HG03520 (cell line): ENCODE measurements around the gene ATXN2.
"Not testable (repeated sequence)": the region's sequence is repeated elsewhere in the genome, so short reads cannot be mapped to it uniquely, and the experiment has no call there.

Source experiments
- ATAC-seq: cut with Tn5 transposase; IDR thresholded peaks from one replicate; pipeline ENCODE4 v1.9.1; 2021; ENCODE audit warnings: mild to moderate bottlenecking, moderate library complexity; ENCODE audit not compliant: unreplicated experiment

ATXN2 gene

DNA sequence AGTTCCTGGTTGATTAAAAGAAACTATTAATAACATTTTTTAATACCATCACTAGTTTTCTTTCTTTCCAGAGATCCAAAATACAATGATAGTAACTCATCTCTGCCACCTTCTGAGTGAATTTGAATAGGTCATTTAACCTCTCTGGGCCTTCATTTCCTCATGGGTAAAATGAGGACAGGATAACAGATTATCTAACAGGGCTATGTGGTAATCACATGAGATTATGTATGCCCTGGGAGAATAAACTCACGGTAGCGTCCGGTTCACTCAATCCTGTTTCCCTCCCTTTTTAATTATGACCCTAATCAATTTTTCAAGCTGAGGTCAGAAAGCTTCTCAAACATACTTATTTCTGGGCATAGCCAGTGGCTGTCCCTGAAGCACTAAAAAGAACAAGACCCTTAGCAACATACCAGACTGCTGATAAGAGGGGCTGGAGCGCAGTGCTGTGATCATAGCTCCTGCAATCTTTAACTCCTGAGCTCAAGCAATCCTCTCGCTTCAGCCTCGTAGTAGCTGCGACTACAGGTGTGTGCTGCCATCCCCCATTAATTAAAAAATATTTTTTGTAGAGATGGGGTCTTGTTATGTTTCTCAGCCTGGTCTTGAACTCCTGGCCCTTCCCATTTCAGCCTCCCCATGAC lies 24.2 kb downstream of the ATXN2 start:
- ATAC-seq: no peak

DNA sequence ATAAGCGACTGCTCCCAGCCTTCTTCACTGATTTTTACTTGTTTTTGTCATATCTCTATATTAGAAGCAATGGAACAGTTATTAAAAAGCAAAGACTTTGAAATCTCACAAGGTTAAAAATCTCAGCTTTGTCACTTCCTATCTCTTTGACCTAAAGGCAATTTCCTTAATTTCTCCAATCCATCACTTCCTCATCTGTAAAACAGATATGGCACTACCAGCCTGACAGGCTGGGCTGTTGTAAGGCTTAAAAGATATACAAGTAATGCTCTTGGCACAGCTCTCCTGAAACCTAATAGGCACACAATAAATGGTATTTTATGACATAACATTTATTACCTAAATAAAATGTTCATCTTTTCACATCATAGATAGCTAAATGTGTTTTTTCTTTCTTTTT lies 25.6 kb downstream of the ATXN2 start:
- no peak for ATAC-seq

GRCh38 chr12:111570084-111570961 lies 28.8 kb downstream of the ATXN2 start:
- no peak for ATAC-seq

- no peak for ATAC-seq
Observed at GRCh38 chr12:111569363-111570083, 29.6 kb downstream of the ATXN2 start.

- ATAC-seq: not testable (repeated sequence)
Observed at GRCh38 chr12:111560844-111561243, 38.3 kb downstream of the ATXN2 start.

- no peak for ATAC-seq
Observed at GRCh38 chr12:111558107-111558376, 41.1 kb downstream of the ATXN2 start.

- no peak for ATAC-seq
Observed at GRCh38 chr12:111557271-111558106, 41.6 kb downstream of the ATXN2 start.

DNA sequence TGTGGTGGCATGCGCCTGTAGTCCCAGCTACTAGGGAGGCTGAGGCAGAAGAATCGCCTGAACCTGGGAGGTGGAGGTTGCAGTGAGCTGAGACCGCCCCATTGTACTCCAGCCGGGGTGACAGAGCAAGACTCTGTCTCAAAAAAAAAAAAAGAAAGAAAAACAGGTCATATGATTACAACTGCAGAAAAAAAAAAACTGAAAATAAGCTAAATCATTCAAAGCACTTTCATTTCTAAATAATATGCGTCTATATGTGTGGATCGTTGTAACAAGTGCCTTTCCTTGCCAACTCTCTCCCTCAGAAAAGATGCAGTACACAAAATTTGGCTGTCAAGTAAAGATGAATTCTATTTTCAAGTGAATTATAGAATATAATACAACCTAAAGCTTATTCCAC lies 42.4 kb downstream of the ATXN2 start:
- no peak for ATAC-seq

GRCh38 chr12:111555313-111555712 lies 43.8 kb downstream of the ATXN2 start:
- not testable (repeated sequence) for ATAC-seq

GRCh38 chr12:111546758-111547383 lies 52.2 kb downstream of the ATXN2 start:
- no peak for ATAC-seq

- no peak for ATAC-seq
Observed at GRCh38 chr12:111546171-111546570, 52.9 kb downstream of the ATXN2 start.

DNA sequence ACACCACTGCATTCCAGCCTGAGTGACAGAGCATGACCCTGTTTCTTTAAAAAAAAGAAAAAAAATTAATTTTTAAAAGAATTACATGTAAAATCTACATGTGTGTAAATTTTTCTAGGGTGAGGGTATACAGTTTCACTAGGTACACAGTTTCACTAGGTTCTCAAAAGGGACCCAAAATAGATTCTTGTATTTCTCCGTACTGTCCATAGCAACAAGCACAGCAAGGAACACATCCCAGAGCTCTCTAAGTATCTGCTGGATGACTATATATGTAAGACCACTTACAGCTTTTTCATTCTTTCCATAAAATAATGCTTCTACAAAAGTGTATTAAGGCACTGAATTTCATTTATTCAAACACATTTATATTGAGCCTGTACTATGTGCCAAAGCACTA lies 55.1 kb downstream of the ATXN2 start:
- ATAC-seq: no peak

DNA sequence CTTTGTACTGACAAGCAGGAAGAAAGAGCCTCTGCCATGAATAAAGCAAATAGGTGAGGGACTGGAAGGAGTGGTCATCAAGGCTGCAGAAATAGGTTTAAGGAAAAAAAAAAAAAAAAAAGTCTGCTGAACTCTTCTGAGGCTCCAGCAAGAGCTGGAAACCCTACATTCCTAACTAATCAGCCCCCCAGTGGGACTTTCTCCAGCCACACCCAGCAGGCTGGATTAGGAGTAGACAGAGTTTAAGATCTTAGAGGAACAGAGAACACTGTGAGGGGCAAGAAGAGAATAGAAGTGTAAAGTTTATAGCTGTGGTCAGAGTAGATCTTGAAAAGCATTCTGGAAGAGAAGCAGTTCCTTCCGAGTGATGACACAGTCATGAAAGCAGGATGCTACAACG lies 66.4 kb downstream of the ATXN2 start:
- no peak for ATAC-seq

GRCh38 chr12:111529424-111530368 lies 69.4 kb downstream of the ATXN2 start:
- ATAC-seq: no peak

- no peak for ATAC-seq
Observed at GRCh38 chr12:111523587-111524167, 75.4 kb downstream of the ATXN2 start.

DNA sequence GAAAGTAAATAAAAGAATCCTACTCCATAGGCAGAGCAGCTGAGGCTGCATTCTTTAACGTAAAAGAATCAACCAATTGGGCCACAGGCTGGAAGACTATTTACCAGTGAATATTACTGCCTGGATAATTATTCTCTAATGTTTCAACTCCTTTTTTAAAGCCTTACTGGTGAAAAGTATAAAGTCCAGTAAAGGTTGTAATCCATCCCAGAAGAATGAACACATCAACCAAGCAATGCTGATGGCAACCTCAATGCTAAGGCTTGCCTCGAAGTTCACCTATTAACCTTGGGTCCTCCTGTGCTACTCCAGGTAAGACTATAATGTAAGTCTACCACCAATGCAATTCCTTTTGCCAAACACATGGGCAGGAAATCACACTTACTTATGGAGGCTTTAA lies 77.3 kb downstream of the ATXN2 start:
- no peak for ATAC-seq

DNA sequence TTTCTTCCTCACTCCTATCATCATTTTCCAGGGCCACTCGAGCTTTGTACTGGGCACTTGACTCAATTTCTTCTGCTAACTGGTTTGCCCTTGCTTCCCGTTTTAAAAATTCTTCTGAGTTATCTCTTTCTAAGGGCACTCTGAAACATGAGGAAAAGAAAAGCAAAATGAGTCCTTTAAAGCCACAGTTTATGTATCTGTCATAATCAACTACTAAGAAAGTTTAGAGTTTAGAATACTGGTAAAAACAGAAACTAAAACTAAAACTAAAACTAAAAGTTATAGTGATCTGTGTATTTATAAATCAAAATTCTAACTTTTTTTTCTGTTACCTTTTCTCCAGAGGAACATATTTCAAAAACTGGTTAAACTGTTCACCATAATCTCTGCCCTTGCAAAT lies 79.2 kb downstream of the ATXN2 start:
- no peak for ATAC-seq

DNA sequence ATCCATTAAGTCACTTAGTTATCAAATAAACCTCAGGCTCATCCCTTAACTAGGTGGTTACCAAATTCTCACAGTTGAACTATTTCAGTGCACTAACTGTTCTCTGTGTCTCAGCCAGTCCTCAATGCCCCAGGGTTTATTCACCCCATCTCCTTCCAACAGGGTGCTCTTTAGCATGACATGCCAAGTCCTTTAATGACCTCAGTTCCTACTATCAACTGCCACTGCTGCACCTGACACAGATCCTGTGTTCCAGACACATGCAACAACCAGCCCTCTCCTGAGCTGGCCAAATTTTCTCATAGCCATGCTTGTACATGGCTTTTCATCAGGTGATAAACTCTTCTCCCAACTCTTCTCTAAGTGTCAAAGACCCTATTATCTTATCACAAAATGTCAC lies 80.0 kb downstream of the ATXN2 start:
- ATAC-seq: no peak

- not testable (repeated sequence) for ATAC-seq
Observed at GRCh38 chr12:111507719-111508118, 91.4 kb downstream of the ATXN2 start.
